Diencephalon (tissue), 1 donor: ENCODE results near the gene NIT2. TPM values are rescaled to one million over a fixed set of nuclear protein-coding genes. Genes with fewer than 3 reads are reported as not detected.

Experiments
- total RNA-seq: library from RNA; depleted of rRNA; stranded (reverse); fragments of >200 nt; gene quantifications from one replicate; pipeline ENCODE4 v1.2.3, GENCODE V29; 2014

NIT2 gene, protein sequence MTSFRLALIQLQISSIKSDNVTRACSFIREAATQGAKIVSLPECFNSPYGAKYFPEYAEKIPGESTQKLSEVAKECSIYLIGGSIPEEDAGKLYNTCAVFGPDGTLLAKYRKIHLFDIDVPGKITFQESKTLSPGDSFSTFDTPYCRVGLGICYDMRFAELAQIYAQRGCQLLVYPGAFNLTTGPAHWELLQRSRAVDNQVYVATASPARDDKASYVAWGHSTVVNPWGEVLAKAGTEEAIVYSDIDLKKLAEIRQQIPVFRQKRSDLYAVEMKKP
- total RNA-seq: 12.0 TPM

DNA sequence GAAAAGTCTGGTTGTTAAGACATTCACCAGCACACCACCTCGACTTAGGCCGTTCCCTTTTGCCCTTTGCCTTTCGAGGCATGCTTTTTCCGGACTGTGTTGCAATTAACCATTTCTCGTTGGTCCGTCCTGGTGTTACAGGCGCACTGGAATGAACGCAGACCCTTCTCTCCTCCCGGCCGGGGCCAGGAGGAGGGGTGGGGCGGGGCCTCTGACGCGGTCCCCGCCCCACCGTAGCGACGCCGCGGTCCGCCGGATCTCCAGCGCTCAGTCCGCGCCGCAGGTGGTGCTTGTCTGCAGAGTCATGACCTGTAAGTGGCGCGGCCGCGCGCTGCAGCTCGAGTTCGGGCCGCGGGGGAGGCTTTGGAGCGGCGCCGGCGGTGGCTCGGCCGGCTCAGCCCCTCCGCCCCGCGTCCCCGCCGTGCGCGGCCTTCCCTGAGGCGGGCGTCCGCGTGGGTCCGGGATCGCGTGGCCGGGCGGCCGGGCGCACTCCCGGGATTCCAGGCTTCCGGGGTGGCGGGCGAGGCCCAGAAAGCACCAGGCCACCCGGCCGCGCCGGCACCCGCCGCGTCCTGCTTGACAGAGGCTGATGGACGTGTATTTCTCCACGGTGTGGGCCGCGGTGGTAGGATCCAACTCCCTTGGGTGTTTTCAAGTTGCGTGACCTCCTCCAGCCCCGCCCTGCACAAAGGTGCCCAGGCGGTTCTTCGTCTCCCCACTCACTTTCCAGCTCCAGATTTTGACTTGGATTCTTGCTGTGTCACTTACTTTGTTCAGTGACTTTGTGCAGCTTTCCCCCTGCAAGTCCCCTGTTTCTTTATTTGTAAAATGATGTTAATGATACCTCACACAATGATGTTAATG, at the start of gene NIT2:
Gene NIT2 (plus strand): TSS at position 270 of the 864 bp plus-strand sequence. CDS start 35 bp downstream, at position 305.

DNA sequence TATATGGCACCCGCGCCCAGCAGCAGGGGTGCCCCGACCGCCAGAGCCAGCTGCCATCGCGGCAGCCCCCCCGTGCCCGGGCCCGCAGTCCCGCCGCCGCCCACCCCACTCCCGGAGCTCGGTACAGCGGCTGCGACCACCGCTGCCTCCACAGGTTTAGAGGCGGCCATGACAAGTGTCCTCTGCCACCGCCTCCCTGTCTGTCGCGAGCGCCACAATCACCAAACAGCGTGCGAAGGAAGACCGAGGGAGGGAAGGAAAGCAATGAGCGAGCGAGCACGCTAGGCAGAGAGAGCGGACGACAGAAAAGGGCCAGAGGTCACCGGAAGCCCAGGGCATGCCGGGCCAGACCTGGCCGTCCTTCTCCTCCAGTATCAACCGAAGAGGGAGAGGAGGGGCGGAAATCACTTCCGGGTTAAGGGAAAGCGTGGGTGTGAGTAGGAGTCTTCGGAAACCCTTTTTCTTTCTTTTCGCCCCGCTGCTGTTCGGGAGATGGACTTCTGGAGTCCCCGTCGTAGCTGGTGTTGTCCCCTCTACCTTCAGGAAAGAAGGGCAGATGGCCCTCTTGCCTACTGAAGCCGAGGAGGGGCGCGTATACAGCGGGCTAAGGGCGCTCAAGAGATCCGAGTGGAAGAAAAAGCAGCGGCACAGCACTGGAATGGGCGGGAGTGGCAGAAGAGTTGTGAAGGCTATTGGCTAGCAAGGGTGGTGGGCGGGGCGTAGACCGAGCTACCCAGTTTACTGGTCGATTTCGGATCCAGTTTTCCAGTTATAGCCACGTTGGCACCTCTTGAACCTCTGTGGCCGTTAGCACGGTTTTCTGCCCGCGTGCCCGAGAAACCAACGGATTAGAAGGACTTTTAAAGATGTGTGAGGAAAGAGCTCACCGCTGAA, 66.5 kb downstream of the NIT2 start, which contains the start of the genes LNP1 and TOMM70:
Gene LNP1 (plus strand): TSS at position 760 of the 894 bp plus-strand sequence. CDS start 28,191 bp downstream, outside the sequence.
Gene TOMM70 (minus strand): TSS at position 310 of the 894 bp plus-strand sequence. CDS start 140 bp downstream, at position 170.

Other genes with a start within 250 kb of the NIT2 start
- 3.5 TPM for gene FILIP1L, start 220.3 kb upstream of the NIT2 start, total RNA-seq
- 56.1 TPM for gene TBC1D23, start 73.8 kb upstream of the NIT2 start, total RNA-seq
- 123 TPM for gene TOMM70, start 66.3 kb downstream of the NIT2 start, total RNA-seq
- 16.6 TPM for gene LNP1, start 66.8 kb downstream of the NIT2 start, total RNA-seq
- gene TMEM45A, start 157.9 kb downstream of the NIT2 start, total RNA-seq: 7.6 TPM